ENCODE data around the gene NTN3. TPM values are rescaled to one million over a fixed set of nuclear protein-coding genes. Genes with fewer than 3 reads are reported as not detected.

NTN3 gene
- polyA plus RNA-seq: not detected

GRCh38 chr16:2471016-2471652 lies at the start of gene NTN3:
Gene NTN3, plus strand, starts transcription at chr16:2471297. Its CDS starts 405 bp downstream, at chr16:2471702.
- Mint-ChIP-seq H3K27ac (no peak within 1 kb of the TSS), H3K9me3 (no peaks in the 10 kb centered on the region), H3K4me3 (peak within 1 kb of the TSS in 1 of 5 donors; percentile 15), H3K4me1 (peaks cover 2 to 10% of the 10 kb centered on the region in 2 donors), H3K27me3 (ENCODE audit: low read depth in 3 of 3) (peaks cover 8 to 23% (median 12%) of the 10 kb centered on the region in 3 donors), H3K36me3 (no peaks in the 10 kb centered on the region)
- no peak for DNase-seq

- no peaks in the 10 kb centered on the region for H3K9me3 Mint-ChIP-seq
- H3K4me3 Mint-ChIP-seq: peak overlapping the region; percentile 12 to 50 (median 21)
- peaks cover 21 to 22% of the 10 kb centered on the region in 2 donors for H3K4me1 Mint-ChIP-seq
These were observed 48.8 kb upstream of the NTN3 start for GRCh38 chr16:2422123-2422867.

GRCh38 chr16:2424061-2425007 lies 46.8 kb upstream of the NTN3 start:
- Mint-ChIP-seq H3K4me3 (no peak overlapping the region), H3K9me3 (no peaks in the 10 kb centered on the region), H3K27ac (no peak overlapping the region), H3K36me3 (no peaks in the 10 kb centered on the region), H3K27me3 (ENCODE audit: low read depth in 3 of 3) (peaks cover 0 to 7% (median 0%) of the 10 kb centered on the region in 3 donors), H3K4me1 (peaks cover 27% of the 10 kb centered on the region in 2 donors)
- DNase-seq: no peak

More at GRCh38 chr16:2422123-2422867, 48.8 kb upstream of the NTN3 start:
- peak; percentile 38 to 51 (median 41) for DNase-seq
- H3K27me3 Mint-ChIP-seq (ENCODE audit: low read depth in 3 of 3): peaks cover 0 to 3% (median 2%) of the 10 kb centered on the region in 3 donors
- peak overlapping the region in 1 of 6 donors; percentile 57 for H3K27ac Mint-ChIP-seq
- no peaks in the 10 kb centered on the region for H3K36me3 Mint-ChIP-seq

GRCh38 chr16:2425008-2425518 lies 46.0 kb upstream of the NTN3 start:
- H3K4me1 Mint-ChIP-seq: peaks cover 30 to 32% of the 10 kb centered on the region in 2 donors
- H3K4me3 Mint-ChIP-seq: no peak overlapping the region
- H3K27ac Mint-ChIP-seq: no peak overlapping the region
- no peaks in the 10 kb centered on the region for H3K36me3 Mint-ChIP-seq
- H3K27me3 Mint-ChIP-seq (ENCODE audit: low read depth in 3 of 3): peaks cover 0 to 10% (median 0%) of the 10 kb centered on the region in 3 donors
- H3K9me3 Mint-ChIP-seq: no peaks in the 10 kb centered on the region
- DNase-seq: no peak

GRCh38 chr16:2425825-2426430 lies 45.2 kb upstream of the NTN3 start:
- no peaks in the 10 kb centered on the region for H3K9me3 Mint-ChIP-seq
- peaks cover 0 to 10% (median 0%) of the 10 kb centered on the region in 3 donors for H3K27me3 Mint-ChIP-seq (ENCODE audit: low read depth in 3 of 3)
- no peak for DNase-seq
- no peaks in the 10 kb centered on the region for H3K36me3 Mint-ChIP-seq
- H3K27ac Mint-ChIP-seq: no peak overlapping the region
- H3K4me1 Mint-ChIP-seq: peaks cover 39 to 40% of the 10 kb centered on the region in 2 donors
- no peak overlapping the region for H3K4me3 Mint-ChIP-seq

GRCh38 chr16:2426941-2427361 lies 44.1 kb upstream of the NTN3 start:
- no peak for DNase-seq
- Mint-ChIP-seq H3K36me3 (no peaks in the 10 kb centered on the region), H3K27me3 (ENCODE audit: low read depth in 3 of 3) (peaks cover 0 to 10% (median 0%) of the 10 kb centered on the region in 3 donors), H3K4me3 (peak overlapping the region in 2 of 5 donors; percentile 19 to 85), H3K4me1 (peaks cover 34 to 35% of the 10 kb centered on the region in 2 donors), H3K27ac (no peak overlapping the region), H3K9me3 (no peaks in the 10 kb centered on the region)

- Mint-ChIP-seq H3K9me3 (no peaks in the 10 kb centered on the region), H3K4me1 (peaks cover 28 to 30% of the 10 kb centered on the region in 2 donors), H3K27ac (peak overlapping the region in 5 of 6 donors; percentile 56 to 71 (median 61)), H3K36me3 (peaks cover 0 to 2% (median 0%) of the 10 kb centered on the region in 3 donors), H3K27me3 (ENCODE audit: low read depth in 3 of 3) (peaks cover 0 to 10% (median 0%) of the 10 kb centered on the region in 3 donors), H3K4me3 (peak overlapping the region; percentile 85 to 89 (median 88))
- DNase-seq: no peak
These were observed 43.6 kb upstream of the NTN3 start for GRCh38 chr16:2427526-2427925.

GRCh38 chr16:2428051-2428783 lies 42.9 kb upstream of the NTN3 start:
- Mint-ChIP-seq H3K36me3 (peaks cover 0 to 4% (median 3%) of the 10 kb centered on the region in 3 donors), H3K4me1 (peaks cover 21 to 23% of the 10 kb centered on the region in 2 donors), H3K9me3 (no peaks in the 10 kb centered on the region), H3K27me3 (ENCODE audit: low read depth in 3 of 3) (peaks cover 0 to 10% (median 0%) of the 10 kb centered on the region in 3 donors), H3K4me3 (peak overlapping the region; percentile 85 to 89 (median 88)), H3K27ac (peak overlapping the region in 5 of 6 donors; percentile 56 to 80 (median 65))
- no peak for DNase-seq

- Mint-ChIP-seq H3K4me3 (peak overlapping the region; percentile 80 to 89 (median 88)), H3K36me3 (peaks cover 0 to 4% (median 3%) of the 10 kb centered on the region in 3 donors), H3K27me3 (ENCODE audit: low read depth in 3 of 3) (peaks cover 0 to 10% (median 0%) of the 10 kb centered on the region in 3 donors), H3K4me1 (peaks cover 19 to 20% of the 10 kb centered on the region in 2 donors), H3K9me3 (no peaks in the 10 kb centered on the region), H3K27ac (peak overlapping the region in 2 of 6 donors; percentile 61 to 80)
- DNase-seq: no peak
These were observed 42.4 kb upstream of the NTN3 start for GRCh38 chr16:2428784-2429033.

- peak; percentile 89 to 93 (median 93) for DNase-seq
- Mint-ChIP-seq H3K36me3 (peaks cover 0 to 4% (median 3%) of the 10 kb centered on the region in 3 donors), H3K9me3 (no peaks in the 10 kb centered on the region), H3K4me3 (peak within 1 kb of the TSS; percentile 86 to 92 (median 89)), H3K27me3 (ENCODE audit: low read depth in 3 of 3) (peaks cover 0 to 10% (median 0%) of the 10 kb centered on the region in 3 donors), H3K27ac (peak within 1 kb of the TSS in 5 of 6 donors; percentile 61 to 80 (median 73)), H3K4me1 (peaks cover 19 to 20% of the 10 kb centered on the region in 2 donors)
These were observed 41.9 kb upstream of the NTN3 start, which contains the start of gene CCNF for GRCh38 chr16:2429034-2429770. Gene CCNF, plus strand, starts transcription at chr16:2429447. Its CDS starts 35 bp downstream, at chr16:2429482.

GRCh38 chr16:2429771-2430663 lies 41.1 kb upstream of the NTN3 start:
- peak overlapping the region; percentile 86 to 92 (median 89) for H3K4me3 Mint-ChIP-seq
- peaks cover 0 to 4% (median 3%) of the 10 kb centered on the region in 3 donors for H3K36me3 Mint-ChIP-seq
- H3K9me3 Mint-ChIP-seq: no peaks in the 10 kb centered on the region
- H3K27me3 Mint-ChIP-seq (ENCODE audit: low read depth in 3 of 3): peaks cover 0 to 10% (median 0%) of the 10 kb centered on the region in 3 donors
- H3K4me1 Mint-ChIP-seq: peaks cover 19 to 20% of the 10 kb centered on the region in 2 donors
- peak overlapping the region in 5 of 6 donors; percentile 47 to 78 (median 73) for H3K27ac Mint-ChIP-seq
- DNase-seq: no peak

All from immature natural killer cell (primary cell).